Lower lobe of right lung (tissue), 2 donors: Measurements from ENCODE around the gene SYNPO. TPM values are rescaled to one million over a fixed set of nuclear protein-coding genes. Genes with fewer than 3 reads are reported as not detected.

Experiments
- ATAC-seq, 2 donors: fragments of 200-7000 bp; cut with Tn5 transposase; one replicate each; pipeline ENCODE4 v1.9.1; 2020 to 2022; ENCODE audit warnings: mild to moderate bottlenecking in 2 of 2, moderate library complexity in 2 of 2
- DNase-seq: peaks from one replicate; pipeline ENCODE4 v3.0.0-alpha.2; 2020
- H3K27ac ChIP-seq: fragments of 200-600 bp; one replicate; pipeline ENCODE4 v1.8.0; 2022
- H3K27me3 ChIP-seq: fragments of 200-600 bp; one replicate; pipeline ENCODE4 v1.8.0; 2022; ENCODE audit warnings: low read depth
- H3K36me3 ChIP-seq: fragments of 200-600 bp; one replicate; pipeline ENCODE4 v1.8.0; 2022; ENCODE audit warnings: mild to moderate bottlenecking
- H3K4me1 ChIP-seq: fragments of 200-600 bp; one replicate; pipeline ENCODE4 v1.8.0; 2022
- H3K4me3 ChIP-seq: fragments of 200-600 bp; one replicate; pipeline ENCODE4 v1.8.0; 2022; ENCODE audit warnings: mild to moderate bottlenecking
- H3K9me3 ChIP-seq: fragments of 200-600 bp; one replicate; pipeline ENCODE4 v1.8.0; 2022
- CTCF ChIP-seq: fragments of 200-600 bp; IDR thresholded peaks from one replicate; pipeline ENCODE4 v1.8.0; 2022; ENCODE audit warnings: antibody characterized with exemption, mild to moderate bottlenecking
- intact Hi-C: fragments of 100-400 bp; cut with DNase I; formaldehyde crosslinking; loops from one replicate; pipeline ENCODE4 v1.11.0; 2022
- total RNA-seq: library from RNA; stranded (reverse); fragmentation: NEBNext Ultra II Directional; extraction: Animal tissue kit (Norgen Biotek cat#: 25700); gene quantifications from one replicate; pipeline ENCODE4 v1.2.1, GENCODE V29; 2021
- donor health status: DM: no; HTN: yes; CAD: no; lungs with severe emphysema.

The SYNPO gene
- total RNA-seq, 1 donor from 2014 or later: 90.6 TPM

DNA sequence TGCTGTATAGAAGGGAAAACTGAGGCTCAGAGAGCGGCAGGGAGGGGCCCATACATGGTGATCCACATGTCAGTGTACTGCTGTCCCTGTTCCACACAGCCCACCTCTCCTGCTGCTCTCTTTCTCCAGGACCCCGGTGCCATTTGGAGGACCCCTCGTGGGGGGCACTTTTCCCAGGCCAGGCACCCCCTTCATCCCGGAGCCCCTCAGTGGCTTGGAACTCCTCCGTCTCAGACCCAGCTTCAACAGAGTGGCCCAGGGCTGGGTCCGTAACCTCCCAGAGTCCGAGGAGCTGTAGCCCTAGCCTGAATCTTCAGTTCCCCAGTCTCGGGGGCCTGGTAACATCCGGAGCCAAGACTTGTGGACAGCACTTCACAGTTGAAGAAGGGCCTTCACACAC, 36.1 kb downstream of the SYNPO start:
- H3K9me3 ChIP-seq: no peaks in the 10 kb centered on the region
- TF ChIP-seq CTCF: no peak
- no peak for DNase-seq
- ATAC-seq: no peak
- peaks cover 3% of the 10 kb centered on the region for H3K27me3 ChIP-seq
- H3K36me3 ChIP-seq: no peaks in the 10 kb centered on the region
- intact Hi-C loops: no loop called here
- H3K4me1 ChIP-seq: peaks cover 18% of the 10 kb centered on the region
- H3K27ac ChIP-seq: no peak overlapping the region
- no peak overlapping the region for H3K4me3 ChIP-seq

GRCh38 chr5:150689120-150689519, 48.7 kb downstream of the SYNPO start:
- peaks cover 47% of the 10 kb centered on the region for H3K36me3 ChIP-seq
- H3K9me3 ChIP-seq: no peaks in the 10 kb centered on the region
- ATAC-seq: no peak
- H3K27ac ChIP-seq: no peak overlapping the region
- H3K4me3 ChIP-seq: no peak overlapping the region
- H3K4me1 ChIP-seq: no peaks in the 10 kb centered on the region
- no peak for DNase-seq
- no peak for TF ChIP-seq CTCF
- no peaks in the 10 kb centered on the region for H3K27me3 ChIP-seq
- intact Hi-C loops: no loop called here

GRCh38 chr5:150690760-150691159, 50.3 kb downstream of the SYNPO start:
- Histone ChIP-seq H3K27ac (no peak overlapping the region), H3K27me3 (no peaks in the 10 kb centered on the region), H3K36me3 (peaks cover 64% of the 10 kb centered on the region), H3K4me3 (no peak overlapping the region), H3K4me1 (no peaks in the 10 kb centered on the region), H3K9me3 (no peaks in the 10 kb centered on the region)
- TF ChIP-seq CTCF: no peak
- intact Hi-C loops: no loop called here
- no peak for DNase-seq
- no peak for ATAC-seq

GRCh38 chr5:150692276-150692675, 51.8 kb downstream of the SYNPO start:
- ATAC-seq: no peak

GRCh38 chr5:150694612-150695011, 54.2 kb downstream of the SYNPO start:
- Histone ChIP-seq H3K4me3 (no peak overlapping the region), H3K4me1 (peaks cover 9% of the 10 kb centered on the region), H3K36me3 (peaks cover 88% of the 10 kb centered on the region), H3K9me3 (no peaks in the 10 kb centered on the region), H3K27ac (no peak overlapping the region), H3K27me3 (no peaks in the 10 kb centered on the region)
- intact Hi-C loops: no loop called here
- DNase-seq (no peak), ATAC-seq (no peak)
- TF ChIP-seq CTCF: no peak

More at GRCh38 chr5:150692276-150692675, 51.8 kb downstream of the SYNPO start:
- no peak for DNase-seq
- no peaks in the 10 kb centered on the region for H3K9me3 ChIP-seq
- no peak for TF ChIP-seq CTCF
- H3K36me3 ChIP-seq: peaks cover 75% of the 10 kb centered on the region
- H3K27ac ChIP-seq: no peak overlapping the region
- H3K4me3 ChIP-seq: no peak overlapping the region
- H3K4me1 ChIP-seq: no peaks in the 10 kb centered on the region
- intact Hi-C loops: no loop called here
- no peaks in the 10 kb centered on the region for H3K27me3 ChIP-seq

DNA sequence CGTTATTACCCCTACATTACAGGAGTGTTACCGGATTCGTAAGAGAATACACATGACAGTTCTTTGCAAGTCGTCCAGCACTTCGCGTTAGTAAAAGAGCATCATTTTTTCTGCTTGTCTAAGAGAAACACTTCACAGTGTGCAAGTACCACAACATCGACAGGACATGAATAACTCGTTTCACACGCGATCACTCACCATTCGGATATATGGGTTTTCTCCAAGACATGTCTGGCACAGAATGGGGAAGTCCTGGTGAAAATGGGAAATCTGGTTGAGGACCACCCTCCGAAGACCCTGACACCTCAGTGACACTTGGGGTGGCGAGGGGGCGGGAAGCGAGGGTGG, 59.8 kb downstream of the SYNPO start:
- Histone ChIP-seq H3K27ac (peak overlapping the region; percentile 98), H3K9me3 (no peaks in the 10 kb centered on the region), H3K27me3 (no peaks in the 10 kb centered on the region), H3K4me1 (peaks cover 18% of the 10 kb centered on the region), H3K36me3 (peaks cover 37% of the 10 kb centered on the region), H3K4me3 (peak overlapping the region; percentile 94)
- ATAC-seq (peak in 1 of 2 donors; percentile 8), DNase-seq (no peak)
- intact Hi-C loops: no loop called here
- no peak for TF ChIP-seq CTCF
